ENCODE measurements around the gene GNL1. TPM values are rescaled to one million over a fixed set of nuclear protein-coding genes. Genes with fewer than 3 reads are reported as not detected.

GNL1 gene
- total and polyA plus RNA-seq, 2 of the 8 experiments (the other 6 are each of a cell fraction or from before 2014, with no cell fraction given): 42.4 to 67.8 TPM

- Histone ChIP-seq H3K9ac (replicated peaks in 1 of 4; ENCODE audit: extremely low read depth in 1 of 4, low read depth in 3 of 4, low read length in 3 of 4) (peak within 1 kb of the TSS; percentile 70 to 93 (median 90)), H2AFZ (ENCODE audit: low read length) (peak within 1 kb of the TSS; percentile 38; the same call in 1 of the 2 replicates), H3K23me2 (ENCODE audit: low read depth, low read length) (peaks cover 16% of the 10 kb centered on the region), H3K27ac (ENCODE audit: low read depth, low read length) (peak within 1 kb of the TSS; percentile 93), H3K79me1 (ENCODE audit: low read depth, low read length) (0 out of 2 replicates have a peak, but pooled peaks cover 8% of the 10 kb centered on the region), H3K56ac (replicated peaks; ENCODE audit: insufficient read length, low read depth, low read length) (peak within 1 kb of the TSS; percentile 90), H2BK12ac (ENCODE audit: low read depth, low read length) (peak within 1 kb of the TSS; percentile 97), H4K5ac (ENCODE audit: insufficient read length, low read depth, low read length) (peak within 1 kb of the TSS; percentile 98), H3K14ac (ENCODE audit: insufficient read length) (peak within 1 kb of the TSS; percentile 63), H2BK5ac (ENCODE audit: low read depth, low read length) (peak within 1 kb of the TSS; percentile 99), H4K91ac (replicated peaks; ENCODE audit: insufficient read length, low read length) (peak within 1 kb of the TSS; percentile 94), H3K4me3 (ENCODE audit: extremely low read depth in 1 of 4, insufficient read depth in 2 of 4, low read depth in 3 of 4, low read length in 4 of 4) (peak within 1 kb of the TSS; percentile 76 to 91 (median 89)), H3K4ac (replicated peaks; ENCODE audit: insufficient read length, low read depth, low read length) (peak within 1 kb of the TSS; percentile 75), H2BK20ac (ENCODE audit: low read length) (0 out of 2 replicates have a peak within 1 kb of the TSS, but pooled peaks have one; percentile 76), H4K20me1 (replicated peaks in 1 of 2; ENCODE audit: control insufficient read depth in 1 of 2, insufficient read depth in 2 of 2, low read length in 2 of 2) (peaks cover 3 to 11% of the 10 kb centered on the region in 2 experiments), H3K9me3 (ENCODE audit: insufficient read depth in 2 of 2, low read depth in 1 of 2, low read length in 1 of 2) (no peaks in the 10 kb centered on the region), H3K27me3 (replicated peaks in 1 of 4; ENCODE audit: control insufficient read depth in 3 of 4, extremely low read depth in 1 of 4, insufficient read depth in 3 of 4, low read length in 3 of 4) (no peaks in the 10 kb centered on the region), H3K23ac (ENCODE audit: insufficient read length) (no peak within 1 kb of the TSS), H3K4me1 (replicated peaks in 1 of 4; ENCODE audit: control insufficient read depth in 3 of 4, insufficient read depth in 4 of 4, low read length in 3 of 4) (peaks cover 0 to 3% (median 1%) of the 10 kb centered on the region in 4 experiments; a peak in 1 of 7 replicates), H4K8ac (ENCODE audit: extremely low read depth, insufficient read depth, low read length) (peak within 1 kb of the TSS; percentile 97), H2BK15ac (ENCODE audit: low read length) (peak within 1 kb of the TSS; percentile 94; the same call in 1 of the 2 replicates), H3K4me2 (ENCODE audit: insufficient read depth in 1 of 2, low read depth in 2 of 2, low read length in 2 of 2) (peak within 1 kb of the TSS; percentile 92 to 99), H2AK5ac (ENCODE audit: low read depth, low read length) (no peak within 1 kb of the TSS), H3K18ac (ENCODE audit: extremely low read depth, low read length) (peak within 1 kb of the TSS; percentile 100), H3K36me3 (ENCODE audit: control insufficient read depth in 2 of 4, insufficient read depth in 4 of 4, low read length in 3 of 4) (peaks cover 6 to 28% (median 20%) of the 10 kb centered on the region in 4 experiments; a peak in 7 of 8 replicates), H2BK120ac (replicated peaks; ENCODE audit: low read depth, low read length) (no peak within 1 kb of the TSS), H3K79me2 (ENCODE audit: control insufficient read depth in 1 of 2, insufficient read depth in 2 of 2, low read length in 2 of 2) (peaks cover 3 to 34% of the 10 kb centered on the region in 2 experiments)
- DNase-seq (ENCODE audit: low read depth in 1 of 2, low spot score in 2 of 2) (peak; percentile 60 to 92), FAIRE-seq (no peak)
- ChIA-PET POLR2A (ENCODE audit: partially characterized antibody) (interaction anchor here (0.6 to 5.4 kb wide), 20 partner anchors 9 to 172 kb away, joined by 3 to 68 read pairs (median 6); partner anchors contain the start of genes ABCF1, MRPS18B and PPP1R10), CTCF (ENCODE audit: partially characterized antibody) (interaction anchor here (0.6 to 6.4 kb wide), 4 partner anchors 9 to 531 kb away, joined by 3 to 76 read pairs (median 4); no protein-coding TSS in a partner anchor)
- WGBS, 2 experiments (ENCODE audit: extremely low coverage in 1 of 2, insufficient coverage in 1 of 2, insufficient read length in 1 of 2, insufficient replicate concordance in 2 of 2, low coverage in 1 of 2, low lambda C conversion rate in 2 of 2, missing lambda C conversion rate in 1 of 2): 1% methylated on average over 42 of the region's 42 CpGs; no CpG with 5 or more reads in 1 of the 2 experiments
- TF ChIP-seq KDM1A (IDR thresholded peaks at IDR 0.05; ENCODE audit: borderline replicate concordance, low read length) (peak; percentile 23; the same call in 1 of the 2 replicates), SIX5 (IDR thresholded peaks at IDR 0.05; ENCODE audit: low read depth, low read length) (peak; percentile 19; the same call in 1 of the 2 replicates), TAF1 (IDR thresholded peaks at IDR 0.05; ENCODE audit: low read depth, low read length) (peak; percentile 97), ATF3 (IDR thresholded peaks at IDR 0.05; ENCODE audit: insufficient read depth, low read depth, low read length) (0 out of 2 replicates have a peak, but pooled peaks have one; percentile 26), EGR1 (IDR thresholded peaks at IDR 0.05; ENCODE audit: borderline replicate concordance, low read depth, low read length) (0 out of 2 replicates have a peak, but pooled peaks have one; percentile 43), SIN3A (conservative IDR thresholded peaks at IDR 0.05 in 1 of 2, IDR thresholded peaks at IDR 0.05 in 1 of 2; ENCODE audit: low read depth in 1 of 2, low read length in 2 of 2) (peak in 1 of 2 experiments; percentile 90; a peak in 2 of 4 replicates), YY1 (IDR thresholded peaks at IDR 0.05; ENCODE audit: low read depth, low read length) (peak; percentile 92), POLR2AphosphoS5 (IDR thresholded peaks at IDR 0.05; ENCODE audit: low read depth, low read length) (peak; percentile 83), RFX5 (IDR thresholded peaks at IDR 0.05; ENCODE audit: borderline replicate concordance, low read depth, low read length) (no peak), KDM5A (IDR thresholded peaks at IDR 0.05; ENCODE audit: low read length) (peak; percentile 90)
Measured at GRCh38 chr6:30556906-30557682, 805 bp upstream of the GNL1 start, which contains the start of gene PRR3. Gene PRR3 (plus strand): TSS chr6:30557295. CDS start chr6:30557345, 50 bp downstream.

Measured in H1 (cell line).